H9 (cell line): ENCODE results near the gene COL23A1. TPM values are rescaled to one million over a fixed set of nuclear protein-coding genes. Genes with fewer than 3 reads are reported as not detected.

Source experiments
- DNase-seq: peaks from one replicate; pipeline ENCODE4 v3.0.0-alpha.2; 2017
- H2AFZ ChIP-seq: one replicate; pipeline ENCODE4 v1.6.1; 2013; ENCODE audit warnings: mild to moderate bottlenecking, low read length, control low read depth, moderate library complexity
- H2AK5ac ChIP-seq: 2 replicates; pipeline ENCODE4 v1.6.1; 2013; ENCODE audit warnings: low read length, control low read depth, mixed read lengths; ENCODE audit not compliant: insufficient read length
- H2BK120ac ChIP-seq: one replicate; pipeline ENCODE4 v1.6.1; 2013; ENCODE audit warnings: low read depth, mild to moderate bottlenecking, low read length, control low read depth, inconsistent platforms; ENCODE audit not compliant: poor library complexity, severe bottlenecking
- H2BK12ac ChIP-seq: 2 replicates; pipeline ENCODE4 v1.6.1; 2013; ENCODE audit warnings: low read length, control low read depth, mixed read lengths, low read depth; ENCODE audit not compliant: insufficient read length
- H2BK15ac ChIP-seq: 2 replicates; pipeline ENCODE4 v1.6.1; 2013; ENCODE audit warnings: low read depth, low read length, control low read depth
- H2BK20ac ChIP-seq: one replicate; pipeline ENCODE4 v1.6.1; 2013; ENCODE audit warnings: low read depth, mild to moderate bottlenecking, low read length, control low read depth, inconsistent platforms; ENCODE audit not compliant: poor library complexity, severe bottlenecking
- H2BK5ac ChIP-seq: 2 replicates; pipeline ENCODE4 v1.6.1; 2013; ENCODE audit warnings: low read length, control low read depth, mixed read lengths; ENCODE audit not compliant: insufficient read length
- H3K14ac ChIP-seq: 2 replicates; pipeline ENCODE4 v1.6.1; 2013; ENCODE audit warnings: low read length, control low read depth; ENCODE audit not compliant: insufficient read depth
- H3K18ac ChIP-seq: 2 replicates; pipeline ENCODE4 v1.6.1; 2013; ENCODE audit warnings: low read depth, mild to moderate bottlenecking, mixed read lengths, low read length, control low read depth; ENCODE audit not compliant: insufficient read length
- H3K23ac ChIP-seq: 2 replicates; pipeline ENCODE4 v1.6.1; 2013; ENCODE audit warnings: low read length, control low read depth, mixed read lengths, low read depth; ENCODE audit not compliant: insufficient read length
- H3K23me2 ChIP-seq: 2 replicates; pipeline ENCODE4 v1.6.1; 2013; ENCODE audit warnings: low read depth, mild to moderate bottlenecking, mixed read lengths, low read length, control low read depth; ENCODE audit not compliant: insufficient read length, poor library complexity, severe bottlenecking
- H3K27ac ChIP-seq: 2 replicates; pipeline ENCODE4 v1.5.1; 2013; ENCODE audit warnings: low read length, control low read depth, mixed read lengths, low read depth; ENCODE audit not compliant: insufficient read length
- H3K27me3 ChIP-seq: 2 replicates; pipeline ENCODE4 v1.6.1; 2013; ENCODE audit warnings: low read length, control low read depth, inconsistent platforms; ENCODE audit not compliant: insufficient read depth
- H3K4ac ChIP-seq: 2 replicates; pipeline ENCODE4 v1.6.1; 2013; ENCODE audit warnings: low read depth, mild to moderate bottlenecking, control low read depth, inconsistent platforms, low read length, moderate library complexity
- H3K4me1 ChIP-seq: 2 replicates; pipeline ENCODE4 v1.6.1; 2013; ENCODE audit warnings: low read length, control low read depth, inconsistent platforms; ENCODE audit not compliant: insufficient read depth
- H3K4me2 ChIP-seq: 2 replicates; pipeline ENCODE4 v1.6.1; 2013; ENCODE audit warnings: low read length, control low read depth, mixed read lengths; ENCODE audit not compliant: insufficient read length, insufficient read depth
- H3K56ac ChIP-seq: 2 replicates; pipeline ENCODE4 v1.6.1; 2013; ENCODE audit warnings: low read depth, mild to moderate bottlenecking, mixed read lengths, low read length, control low read depth; ENCODE audit not compliant: insufficient read length
- H3K79me1 ChIP-seq: 2 replicates; pipeline ENCODE4 v1.6.1; 2013; ENCODE audit warnings: low read depth, mild to moderate bottlenecking, moderate library complexity, low read length, control low read depth, inconsistent platforms; ENCODE audit not compliant: insufficient read depth, poor library complexity, severe bottlenecking
- H3K79me2 ChIP-seq: 2 replicates; pipeline ENCODE4 v1.6.1; 2013; ENCODE audit warnings: low read length, control low read depth, inconsistent platforms; ENCODE audit not compliant: insufficient read depth
- H3K9ac ChIP-seq: 2 replicates; pipeline ENCODE4 v1.6.1; 2013; ENCODE audit warnings: low read length, control low read depth, mixed read lengths; ENCODE audit not compliant: insufficient read length; ENCODE audit errors: extremely low read depth
- H3K9me3 ChIP-seq: one replicate; pipeline ENCODE4 v1.6.1; 2013; ENCODE audit warnings: low read depth, low read length, inconsistent platforms; ENCODE audit not compliant: control insufficient read depth
- H3T11ph ChIP-seq: one replicate; pipeline ENCODE4 v1.6.1; 2013; ENCODE audit warnings: mild to moderate bottlenecking, low read length, control low read depth, inconsistent platforms
- H4K20me1 ChIP-seq: one replicate; pipeline ENCODE4 v1.6.1; 2013; ENCODE audit not compliant: control insufficient read depth, insufficient read length, insufficient read depth
- H4K5ac ChIP-seq: 2 replicates; pipeline ENCODE4 v1.6.1; 2013; ENCODE audit warnings: low read depth, mild to moderate bottlenecking, mixed read lengths, low read length, control low read depth; ENCODE audit not compliant: insufficient read length
- H4K8ac ChIP-seq: replicated peaks from 2 replicates; pipeline ENCODE4 v1.6.1; 2013; ENCODE audit warnings: low read length, control low read depth, mixed read lengths, low read depth; ENCODE audit not compliant: insufficient read length
- H4K91ac ChIP-seq: 2 replicates; pipeline ENCODE4 v1.6.1; 2013; ENCODE audit warnings: low read depth, mild to moderate bottlenecking, moderate library complexity, mixed read lengths, low read length, control low read depth; ENCODE audit not compliant: insufficient read length
- H3K27ac Mint-ChIP-seq, 3 experiments: 2 replicates in 2 of 3; 3 replicates in 1 of 3; pipeline ENCODE4 v1.8.0; 2020 to 2021; ENCODE audit warnings: mixed read lengths in 3 of 3, mild to moderate bottlenecking in 1 of 3, moderate library complexity in 1 of 3
- H3K27me3 Mint-ChIP-seq: 2 replicates; pipeline ENCODE4 v1.8.0; 2021; ENCODE audit warnings: low read depth, mild to moderate bottlenecking, moderate library complexity, mixed read lengths
- H3K36me3 Mint-ChIP-seq, 3 experiments: 2 replicates in 2 of 3; 3 replicates in 1 of 3; pipeline ENCODE4 v1.8.0; 2020 to 2021; ENCODE audit warnings: low read depth in 3 of 3, mixed read lengths in 3 of 3; ENCODE audit not compliant: insufficient read depth in 1 of 3
- H3K4me1 Mint-ChIP-seq, 2 experiments: 2 replicates each; pipeline ENCODE4 v1.8.0; 2020; ENCODE audit warnings: mixed read lengths in 2 of 2
- H3K4me3 Mint-ChIP-seq, 2 experiments: 2 replicates in 1 of 2; 3 replicates in 1 of 2; pipeline ENCODE4 v1.8.0; 2020 to 2021; ENCODE audit warnings: mild to moderate bottlenecking in 2 of 2, mixed read lengths in 2 of 2, moderate library complexity in 1 of 2
- H3K9me3 Mint-ChIP-seq, 2 experiments: 2 replicates in 1 of 2; 3 replicates in 1 of 2; pipeline ENCODE4 v1.8.0; 2020; ENCODE audit warnings: mild to moderate bottlenecking in 2 of 2, mixed read lengths in 2 of 2, moderate library complexity in 1 of 2
- CTCF ChIP-seq: fragments of 200-600 bp; sonication (generic); conservative IDR thresholded peaks from 3 replicates; pipeline ENCODE4 v1.8.0; 2021; ENCODE audit warnings: antibody characterized with exemption, mild to moderate bottlenecking
- WGBS: extraction: QIAGEN DNeasy Blood & Tissue Kit; methylation state at CpG from one replicate; pipeline ENCODE4 v1.1.7; 2013; ENCODE audit warnings: missing lambda C conversion rate, low lambda C conversion rate, mixed read lengths; ENCODE audit not compliant: insufficient read length; ENCODE audit errors: extremely low coverage; 5-methylcytosine and 5-hydroxymethylcytosine counted together
- total RNA-seq: library from RNA; stranded (reverse); gene quantifications from 2 replicates; pipeline ENCODE4 v1.2.1, GENCODE V29; 2021

The COL23A1 gene
- total RNA-seq, 1 experiment from 2014 or later, result 2.6 TPM

- TF ChIP-seq CTCF, result no peak
- Histone ChIP-seq H2BK20ac (no peak overlapping the region), H2AK5ac (no peak overlapping the region), H2BK120ac (no peak overlapping the region), H2BK15ac (no peak overlapping the region), H4K20me1 (no peaks in the 10 kb centered on the region), H3K9me3 (no peaks in the 10 kb centered on the region), H3K27ac (no peak overlapping the region), H2BK5ac (no peak overlapping the region), H3K4me2 (no peak overlapping the region), H3K27me3 (no peaks in the 10 kb centered on the region), H3K23me2 (no peaks in the 10 kb centered on the region), H3K18ac (no peak overlapping the region), H4K91ac (no peak overlapping the region), H3T11ph (no peak overlapping the region), H4K5ac (no peak overlapping the region), H3K56ac (no peak overlapping the region), H3K23ac (no peak overlapping the region), H3K14ac (no peak overlapping the region; the same call in 1 of the 2 replicates), H3K79me1 (no peaks in the 10 kb centered on the region), H2AFZ (no peak overlapping the region), H3K9ac (no peak overlapping the region), H2BK12ac (no peak overlapping the region), H3K4ac (no peak overlapping the region), H3K79me2 (no peaks in the 10 kb centered on the region), H3K4me1 (no peaks in the 10 kb centered on the region), H4K8ac (no peak overlapping the region)
- Mint-ChIP-seq H3K27ac (no peak overlapping the region; a peak in 1 of 7 replicates), H3K4me3 (no peak overlapping the region), H3K9me3 (peaks cover 0 to 5% of the 10 kb centered on the region in 2 experiments; a peak in 1 of 5 replicates), H3K4me1 (peaks cover 4 to 9% of the 10 kb centered on the region in 2 experiments), H3K27me3 (peaks cover 39% of the 10 kb centered on the region), H3K36me3 (no peaks in the 10 kb centered on the region; a peak in 1 of 7 replicates)
- DNase-seq, result no peak
- no CpG with 5 or more reads among the region's 12 CpGs for WGBS
Measured at GRCh38 chr5:178277866-178278265, 312.3 kb downstream of the COL23A1 start.
